22Rv1 (cell line): ENCODE measurements around the gene SBF2.

Experiments
- CTCF ChIP-seq: fragments of 450-650 bp; IDR thresholded peaks from 2 replicates; pipeline ENCODE4 v1.5.1; 2017; ENCODE audit warnings: mild to moderate bottlenecking
- ZFX ChIP-seq: fragments of 450-650 bp; IDR thresholded peaks from 2 replicates; pipeline ENCODE4 v1.6.1; 2017; ENCODE audit warnings: antibody characterized with exemption, borderline replicate concordance

GRCh38 chr11:9735236-9735635 is 558.8 kb downstream of the SBF2 start:
- TF ChIP-seq CTCF (no peak), ZFX (no peak)
